NCI-H2081 (cell line): ENCODE results near the gene TWIST2.

Experiments used
- DNase-seq, 2 experiments: peaks; one replicate each; lab custom pipeline; 2025; lab: John Stamatoyannopoulos, UW

Gene TWIST2

DNA sequence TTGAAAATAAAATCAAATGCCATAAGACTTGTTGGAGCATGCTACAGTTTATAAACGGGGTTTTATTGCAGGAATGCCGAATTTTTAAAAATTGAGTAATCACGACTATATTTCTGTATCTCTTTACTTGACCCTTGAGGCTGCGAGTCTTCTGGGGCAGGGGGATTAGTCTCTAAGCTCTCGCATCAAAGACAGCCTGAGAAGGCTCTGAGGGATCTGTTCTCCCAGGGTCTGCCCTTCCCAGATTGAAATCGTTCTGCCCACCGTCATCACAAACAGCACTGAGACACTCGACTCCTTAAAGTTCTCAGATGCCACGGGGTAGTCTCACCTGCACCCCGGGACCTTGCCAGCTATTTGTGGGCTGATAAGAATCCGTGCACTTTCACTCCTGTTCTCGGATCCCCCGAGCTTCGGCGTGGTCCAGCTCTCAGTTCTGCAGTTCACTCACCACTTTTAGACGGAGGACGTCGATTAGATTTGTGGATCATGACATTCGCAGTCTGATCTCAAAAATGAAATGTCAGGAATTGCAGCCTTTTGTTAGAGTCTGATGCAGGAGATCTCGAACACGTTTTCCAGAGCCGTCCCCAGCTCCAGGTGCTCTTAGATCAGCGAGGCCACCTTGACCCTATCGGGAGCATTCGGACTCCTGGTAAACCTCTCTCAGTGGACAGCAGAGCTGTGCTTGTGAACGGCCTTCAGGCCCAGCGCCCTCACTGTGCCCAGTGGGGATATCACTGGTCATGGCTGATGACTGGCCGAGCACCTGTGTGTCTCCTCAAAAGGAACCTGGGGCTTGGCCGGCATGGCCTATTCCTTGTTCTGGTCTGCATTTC is 43.0 kb downstream of the TWIST2 start:
- DNase-seq, result no peak

GRCh38 chr2:238891457-238892203 is 43.7 kb downstream of the TWIST2 start:
- DNase-seq, result no peak

GRCh38 chr2:238892204-238892500 is 44.3 kb downstream of the TWIST2 start:
- DNase-seq, result no peak

- no peak for DNase-seq
Measured at GRCh38 chr2:238892796-238893195, 44.9 kb downstream of the TWIST2 start.

- no peak for DNase-seq
Measured at GRCh38 chr2:238893349-238894000, 45.6 kb downstream of the TWIST2 start.

DNA sequence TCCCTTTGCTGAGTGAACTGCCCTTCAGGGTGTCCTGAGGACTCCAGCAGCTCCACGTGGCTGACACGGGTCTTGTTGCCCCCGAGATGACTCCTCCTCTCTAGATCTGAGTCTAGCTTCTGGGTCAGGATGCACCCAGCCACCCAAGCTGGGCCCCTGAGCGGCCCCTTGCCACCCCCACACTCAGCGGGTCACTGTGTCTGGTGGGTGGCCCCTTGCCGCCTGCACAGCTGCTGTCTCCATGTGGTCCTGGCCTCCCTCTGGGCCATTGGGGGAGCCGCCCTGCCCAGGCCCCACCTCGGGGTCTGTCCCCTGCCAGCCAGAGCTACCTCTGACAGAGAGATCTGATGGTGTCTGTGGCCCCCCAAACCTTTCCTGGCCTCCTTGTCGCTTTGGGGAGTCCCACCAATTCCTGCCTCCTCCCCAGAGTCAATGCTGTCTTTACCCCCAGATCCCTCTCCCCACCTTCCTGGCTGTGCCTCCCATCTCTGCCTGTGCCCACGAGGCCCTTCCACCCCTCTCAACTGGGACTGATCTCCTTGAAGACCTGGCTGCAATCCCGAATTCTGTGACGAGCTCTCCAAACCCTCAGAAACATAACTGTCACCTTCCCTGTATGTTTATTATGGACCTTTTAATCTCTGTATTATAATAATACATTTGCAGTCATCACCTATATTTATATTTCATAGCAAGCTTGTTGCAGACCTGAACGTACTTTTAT is 46.5 kb downstream of the TWIST2 start:
- DNase-seq, result no peak

GRCh38 chr2:238894950-238895298 is 47.0 kb downstream of the TWIST2 start:
- no peak for DNase-seq

- DNase-seq, result no peak
Measured at GRCh38 chr2:238895361-238895882, 47.5 kb downstream of the TWIST2 start.

DNA sequence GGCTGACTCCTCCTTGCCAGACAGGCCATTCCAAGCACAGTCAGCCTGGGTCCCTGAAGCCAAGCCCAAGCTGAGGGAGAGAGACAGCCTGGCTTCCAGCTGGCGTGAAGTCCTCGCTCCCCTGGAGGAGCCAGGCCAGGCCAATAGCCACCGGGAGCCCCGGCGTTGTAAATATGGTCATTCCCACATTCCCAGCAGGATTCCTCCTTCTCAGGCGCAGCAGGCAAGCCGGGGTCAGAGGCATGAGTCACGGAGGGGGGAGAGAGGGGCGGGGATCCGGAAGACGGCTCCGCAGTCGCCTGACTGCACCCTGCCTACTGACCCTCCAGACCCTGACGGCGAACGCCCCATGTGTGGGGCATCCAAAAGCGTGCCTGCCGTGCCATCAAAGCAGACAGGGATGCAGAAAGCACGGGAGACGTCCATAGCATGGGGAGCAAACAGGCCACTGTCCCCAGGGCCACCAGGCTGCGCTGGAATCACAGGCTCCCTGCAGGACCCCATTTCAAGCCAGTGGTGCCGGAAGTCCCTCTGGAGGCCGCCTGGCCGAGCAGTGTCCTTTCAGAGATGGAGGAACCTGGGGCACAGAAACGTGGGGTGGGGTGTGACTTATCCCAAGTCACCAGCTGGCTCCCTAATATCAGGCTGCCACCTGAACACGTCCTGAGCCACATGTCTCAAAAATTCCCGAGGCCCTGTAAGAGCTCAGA is 48.2 kb downstream of the TWIST2 start:
- no peak for DNase-seq

DNA sequence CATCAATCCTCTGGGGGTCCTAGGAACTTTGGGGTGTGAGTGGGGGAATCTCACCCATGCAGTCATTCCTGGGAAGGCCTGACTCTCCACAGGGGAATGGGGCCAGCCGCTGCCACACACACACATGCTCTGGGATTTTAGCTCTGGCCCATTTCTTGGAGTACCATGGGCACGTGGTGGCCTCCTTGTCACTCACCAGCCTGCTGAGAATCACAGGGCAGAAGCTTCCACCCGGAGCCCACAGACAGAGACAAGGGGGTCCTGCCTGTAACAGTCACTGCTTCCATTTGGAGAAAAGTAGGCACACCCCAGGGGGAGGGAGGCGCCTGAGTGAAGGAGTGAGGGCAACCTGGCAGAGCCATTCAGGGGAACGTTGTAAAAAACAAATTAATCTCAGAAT is 48.8 kb downstream of the TWIST2 start:
- DNase-seq, result no peak

DNA sequence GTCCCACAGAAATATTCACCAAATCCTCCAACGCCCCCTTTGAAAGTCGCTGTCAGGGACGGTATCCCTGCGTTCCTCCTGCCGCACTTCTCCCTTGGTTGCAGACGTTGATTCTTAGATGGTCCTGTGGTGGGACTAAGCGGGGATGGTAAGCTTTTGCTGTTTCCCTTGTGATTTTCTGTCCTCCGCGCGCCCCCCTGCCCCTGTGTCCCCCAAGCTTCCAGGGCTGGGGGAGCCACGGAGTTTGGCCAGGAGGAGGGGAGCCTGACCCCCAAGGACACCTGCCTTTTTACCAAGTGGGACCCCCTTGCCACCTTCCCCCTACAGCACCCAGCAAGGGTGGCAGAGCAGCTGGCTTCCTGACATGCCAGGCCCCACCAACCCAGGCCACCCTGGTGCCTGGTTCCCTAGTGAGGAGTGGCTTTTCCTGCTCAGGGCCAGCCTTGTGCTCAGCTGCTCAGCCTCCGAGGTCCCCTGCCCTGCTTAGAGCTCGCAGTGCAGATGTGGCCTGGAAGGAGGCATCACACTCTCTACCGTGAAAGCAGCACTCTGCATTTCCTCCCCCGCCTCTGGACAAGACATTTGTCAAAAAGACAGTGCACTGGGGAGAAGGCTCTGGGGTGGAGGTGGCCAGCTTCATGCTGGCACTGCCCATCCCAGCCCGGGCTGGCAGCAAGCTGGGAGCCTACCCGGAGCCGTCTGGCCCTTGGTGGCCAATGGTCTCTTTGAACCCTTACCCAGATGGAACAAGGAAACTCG is 49.4 kb downstream of the TWIST2 start:
- DNase-seq, result no peak

GRCh38 chr2:238897911-238898311 is 50.0 kb downstream of the TWIST2 start:
- DNase-seq, result no peak

DNA sequence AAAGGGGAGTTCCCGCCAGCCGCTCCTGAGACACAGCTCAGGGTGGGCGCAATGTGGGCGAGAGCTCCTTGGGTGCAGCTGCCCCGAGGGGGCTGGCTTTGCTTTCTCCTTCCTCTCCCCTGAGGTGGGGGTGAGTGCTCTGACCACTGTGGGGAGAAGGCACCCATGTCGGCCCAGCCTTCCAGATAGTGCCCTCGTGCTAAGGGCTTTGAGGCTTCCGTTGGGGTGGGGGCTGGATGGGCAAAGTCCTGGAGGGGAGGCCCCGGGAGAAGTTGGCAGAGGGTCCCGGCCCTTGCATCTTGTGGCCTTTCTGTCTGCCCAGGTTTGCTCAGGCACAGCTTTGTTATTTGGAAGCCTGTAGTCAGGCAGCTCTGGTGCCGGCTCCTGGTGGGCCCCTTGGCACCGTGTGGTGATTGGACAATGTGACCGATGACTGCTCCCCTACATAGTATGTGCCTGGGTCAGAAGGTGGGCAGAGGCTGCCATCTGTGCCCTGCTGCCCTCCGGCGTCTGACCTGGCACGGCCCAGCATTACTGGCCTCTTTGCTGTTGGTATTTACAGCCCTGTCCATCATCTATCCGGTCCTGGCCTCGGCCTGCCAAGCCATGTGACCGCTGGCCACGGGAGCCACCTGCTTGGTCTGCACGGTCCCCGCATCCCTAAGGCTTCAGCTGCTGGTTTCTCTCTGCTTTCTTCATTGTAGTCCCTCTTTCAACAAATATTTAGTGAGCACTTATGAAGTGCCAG is 50.8 kb downstream of the TWIST2 start:
- no peak for DNase-seq

GRCh38 chr2:238899386-238899785 is 51.5 kb downstream of the TWIST2 start:
- DNase-seq, result no peak

DNA sequence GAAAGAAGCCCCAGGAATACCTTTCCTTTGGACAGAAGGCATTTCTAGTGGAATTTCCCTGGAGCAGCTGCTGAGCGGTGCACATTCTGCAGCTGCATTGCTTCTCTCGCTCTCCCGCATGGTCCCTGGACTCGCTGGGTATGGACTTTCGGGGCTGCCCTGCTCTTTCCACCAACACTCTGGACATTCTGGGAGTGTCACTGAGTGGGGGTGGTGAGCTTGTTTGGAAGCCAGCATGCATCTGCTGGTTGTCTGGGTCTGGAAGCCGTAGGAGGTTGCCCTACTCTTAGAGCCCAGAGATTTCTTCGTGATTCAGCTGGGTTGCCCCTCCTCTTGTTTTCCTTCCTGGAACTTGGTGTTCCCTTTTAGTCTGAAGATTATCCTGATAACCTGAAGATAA is 52.6 kb downstream of the TWIST2 start:
- DNase-seq, result no peak

DNA sequence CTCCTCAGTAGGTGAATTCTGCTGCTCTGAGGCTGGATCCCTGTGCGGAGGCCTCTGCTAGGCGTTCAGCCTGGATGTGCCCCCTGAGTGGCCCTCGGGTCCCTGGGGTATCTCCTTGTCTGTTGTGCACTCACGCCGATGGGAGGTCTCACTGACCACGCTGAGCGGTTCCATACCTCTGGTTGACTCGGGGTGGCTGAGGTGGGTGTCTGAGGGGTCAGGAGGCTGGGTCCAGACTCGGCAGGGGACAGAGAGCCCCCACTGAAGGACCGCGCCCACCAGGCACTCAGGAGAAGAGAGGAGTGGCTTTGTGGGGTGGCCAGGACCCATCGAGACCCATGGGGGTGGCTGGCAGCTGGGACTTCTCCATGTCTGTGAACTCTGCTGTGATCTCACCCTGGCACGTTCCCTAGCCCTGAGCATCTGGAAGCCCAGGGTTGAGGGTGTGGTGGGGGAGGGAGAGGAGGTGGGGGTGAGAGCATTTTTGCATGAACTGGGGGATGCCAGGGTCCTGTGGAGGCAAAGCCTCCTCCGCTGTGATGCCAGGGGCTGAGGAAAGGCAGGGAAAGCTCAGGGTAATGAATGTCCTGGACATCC is 53.7 kb downstream of the TWIST2 start:
- DNase-seq, result no peak

DNA sequence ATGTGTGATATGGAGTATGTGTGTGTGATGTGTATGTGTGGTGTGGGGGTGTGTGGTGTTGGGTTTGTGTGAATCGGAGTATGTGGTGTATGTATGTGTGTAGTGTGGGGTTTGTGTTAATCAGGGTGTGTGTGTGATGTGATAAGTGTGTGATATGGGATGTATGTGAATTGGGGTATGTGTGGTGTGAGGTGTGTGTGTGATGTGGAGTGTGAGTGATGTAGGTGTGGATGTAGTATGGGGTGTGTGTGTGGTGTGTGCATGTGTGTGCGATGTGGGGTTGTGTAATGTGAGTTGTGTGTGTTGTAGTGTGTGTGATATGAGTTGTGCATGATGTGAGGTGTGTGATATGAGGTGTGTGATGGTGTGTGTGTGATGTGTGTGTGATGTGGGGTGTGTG is 54.4 kb downstream of the TWIST2 start:
- no peak for DNase-seq

DNA sequence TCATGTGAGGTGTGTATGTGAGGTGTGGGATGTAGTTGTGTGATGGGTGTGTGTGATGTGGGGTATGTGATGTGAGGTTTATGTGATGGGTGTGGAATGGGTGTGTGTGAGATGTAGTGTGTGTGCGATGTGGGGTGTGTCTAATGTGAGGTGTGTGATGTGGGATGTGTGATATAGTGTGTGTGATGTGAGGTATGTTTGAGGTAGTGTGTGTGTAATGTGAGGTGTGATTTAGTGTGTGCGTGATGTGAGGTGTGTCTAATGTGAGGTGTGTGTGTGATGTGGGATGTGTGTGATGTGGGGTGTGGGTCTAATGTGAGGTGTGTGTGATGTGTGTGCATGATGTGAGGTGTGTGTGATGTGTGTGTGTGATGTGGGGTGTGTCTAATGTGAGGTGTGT is 55.3 kb downstream of the TWIST2 start:
- no peak for DNase-seq

DNA sequence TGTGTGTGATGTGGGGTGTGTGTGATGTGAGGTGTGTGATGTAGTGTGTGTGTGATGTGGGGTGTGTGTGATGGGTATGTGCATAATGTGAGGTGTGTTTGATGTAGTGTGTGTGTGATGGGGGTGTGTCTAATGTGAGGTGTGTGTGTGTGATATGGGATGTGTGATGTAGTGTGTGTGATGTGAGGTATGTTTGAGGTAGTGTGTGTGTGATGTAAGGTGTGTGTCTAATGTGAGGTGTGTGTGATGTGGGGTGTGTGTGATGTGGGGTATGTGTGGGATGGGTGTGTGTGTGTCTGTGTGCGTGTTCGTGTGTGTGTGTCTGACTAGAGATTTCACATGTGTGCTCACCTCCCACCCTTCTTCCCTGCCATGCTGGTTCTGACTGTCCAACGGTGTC is 56.3 kb downstream of the TWIST2 start:
- DNase-seq, result no peak

GRCh38 chr2:238904716-238905115 is 56.8 kb downstream of the TWIST2 start:
- DNase-seq, result no peak
